ENCODE data around the gene MYL6. TPM values are rescaled to one million over a fixed set of nuclear protein-coding genes. Genes with fewer than 3 reads are reported as not detected.

MYL6 gene
- total RNA-seq, 1 experiment from 2014 or later, result 1,181 TPM

DNA sequence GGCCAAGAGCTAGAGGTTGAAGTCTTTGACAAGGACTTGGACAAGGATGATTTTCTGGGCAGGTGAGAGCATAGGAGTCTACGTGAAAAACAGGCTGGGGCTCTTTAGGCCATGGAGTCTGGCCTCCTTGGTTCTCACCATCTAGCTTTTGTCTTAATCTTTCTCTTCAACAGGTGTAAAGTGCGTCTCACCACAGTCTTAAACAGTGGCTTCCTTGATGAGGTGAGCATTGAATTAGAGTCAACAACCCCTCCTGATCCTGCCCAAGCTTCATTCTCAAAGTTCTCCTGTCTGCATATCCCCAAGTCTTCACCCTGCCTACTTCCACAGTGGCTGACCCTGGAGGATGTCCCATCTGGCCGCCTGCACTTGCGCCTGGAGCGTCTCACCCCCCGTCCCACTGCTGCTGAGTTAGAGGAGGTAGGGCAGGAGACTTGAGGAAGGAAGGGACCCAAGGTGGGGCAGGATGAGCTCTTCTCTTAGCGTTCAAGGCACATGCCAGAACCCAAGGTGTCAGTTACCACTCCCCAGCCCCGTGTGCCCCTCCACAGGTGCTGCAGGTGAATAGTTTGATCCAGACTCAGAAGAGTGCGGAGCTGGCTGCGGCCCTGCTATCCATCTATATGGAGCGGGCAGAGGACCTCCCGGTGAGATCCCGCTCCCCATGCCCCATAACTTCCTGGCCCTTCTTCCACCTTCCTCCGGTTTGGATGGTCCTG lies 20.1 kb upstream of the MYL6 start:
- H2BK120ac ChIP-seq (ENCODE audit: low read depth, low read length, poor library complexity, severe bottlenecking), result no peak overlapping the region

More for the DNA sequence above, 20.1 kb upstream of the MYL6 start:
- Histone ChIP-seq H3K9ac (ENCODE audit: extremely low read depth, insufficient read length, low read length) (no peak overlapping the region), H3K56ac (ENCODE audit: insufficient read length, low read depth, low read length) (no peak overlapping the region), H3K27ac (ENCODE audit: insufficient read length, low read depth, low read length) (no peak overlapping the region), H3K4me2 (ENCODE audit: insufficient read depth, insufficient read length, low read length) (no peak overlapping the region), H3K4ac (ENCODE audit: low read depth, low read length) (no peak overlapping the region), H2BK12ac (ENCODE audit: insufficient read length, low read depth, low read length) (no peak overlapping the region), H2AFZ (ENCODE audit: low read length) (no peak overlapping the region), H4K20me1 (ENCODE audit: control insufficient read depth, insufficient read depth, insufficient read length) (no peaks in the 10 kb centered on the region), H3K18ac (ENCODE audit: insufficient read length, low read depth, low read length) (no peak overlapping the region), H3K23me2 (ENCODE audit: insufficient read length, low read depth, low read length, poor library complexity, severe bottlenecking) (no peaks in the 10 kb centered on the region), H2BK5ac (ENCODE audit: insufficient read length, low read length) (no peak overlapping the region), H3K9me3 (ENCODE audit: control insufficient read depth, low read depth, low read length) (no peaks in the 10 kb centered on the region), H3T11ph (ENCODE audit: low read length) (no peak overlapping the region), H2BK20ac (ENCODE audit: low read depth, low read length, poor library complexity, severe bottlenecking) (no peak overlapping the region), H3K27me3 (ENCODE audit: insufficient read depth, low read length) (no peaks in the 10 kb centered on the region), H2AK5ac (ENCODE audit: insufficient read length, low read length) (no peak overlapping the region), H3K79me1 (ENCODE audit: insufficient read depth, low read depth, low read length, poor library complexity, severe bottlenecking) (no peaks in the 10 kb centered on the region), H3K79me2 (ENCODE audit: insufficient read depth, low read length) (no peaks in the 10 kb centered on the region), H3K14ac (ENCODE audit: insufficient read depth, low read length) (no peak overlapping the region), H4K91ac (ENCODE audit: insufficient read length, low read depth, low read length) (no peak overlapping the region), H4K5ac (ENCODE audit: insufficient read length, low read depth, low read length) (no peak overlapping the region), H3K23ac (ENCODE audit: insufficient read length, low read depth, low read length) (no peak overlapping the region), H2BK15ac (ENCODE audit: low read depth, low read length) (no peak overlapping the region), H4K8ac (replicated peaks; ENCODE audit: insufficient read length, low read depth, low read length) (no peak overlapping the region), H3K4me1 (ENCODE audit: insufficient read depth, low read length) (no peaks in the 10 kb centered on the region)
- no peaks in the 10 kb centered on the region for H3K27me3 Mint-ChIP-seq (ENCODE audit: low read depth)
- no peaks in the 10 kb centered on the region; a peak in 2 of 5 replicates for H3K9me3 Mint-ChIP-seq
- H3K27ac Mint-ChIP-seq, result no peak overlapping the region; a peak in 1 of 7 replicates
- H3K36me3 Mint-ChIP-seq (ENCODE audit: insufficient read depth in 1 of 3, low read depth in 3 of 3), result peaks cover 71 to 90% (median 88%) of the 10 kb centered on the region in 3 experiments
- no CpG with 5 or more reads among the region's 14 CpGs for WGBS (ENCODE audit: extremely low coverage, insufficient read length, low lambda C conversion rate)
- DNase-seq, result no peak
- H3K4me3 Mint-ChIP-seq, result no peak overlapping the region
- no peak for TF ChIP-seq CTCF (conservative IDR thresholded peaks at IDR 0.05)
- no peaks in the 10 kb centered on the region for H3K4me1 Mint-ChIP-seq
